ENCODE measurements around the gene FAR2.

GRCh38 chr12:29224572-29224971, 75.5 kb downstream of the FAR2 start:
- TF ChIP-seq JUND (IDR thresholded peaks at IDR 0.05) (no peak), CTCF (IDR thresholded peaks at IDR 0.05; ENCODE audit: low read depth, low read length, missing input control) (no peak), SP1 (IDR thresholded peaks at IDR 0.05) (no peak), REST (IDR thresholded peaks at IDR 0.05) (no peak), ATF3 (IDR thresholded peaks at IDR 0.05) (no peak), TAF1 (conservative IDR thresholded peaks at IDR 0.05) (no peak), RAD21 (IDR thresholded peaks at IDR 0.05) (no peak), GABPA (IDR thresholded peaks at IDR 0.05 in 1 of 2, conservative IDR thresholded peaks at IDR 0.05 in 1 of 2) (no peak), EGR1 (IDR thresholded peaks at IDR 0.05; ENCODE audit: low read depth in 2 of 2) (no peak), MAX (IDR thresholded peaks at IDR 0.05) (no peak), YY1 (IDR thresholded peaks at IDR 0.05) (no peak), RXRA (IDR thresholded peaks at IDR 0.05) (no peak), NR2F2 (IDR thresholded peaks at IDR 0.05) (no peak)
